Uterus (tissue), 4 donors: ENCODE data around the gene TIGAR. TPM values are rescaled to one million over a fixed set of nuclear protein-coding genes. Genes with fewer than 3 reads are reported as not detected.

Experiments
- DNase-seq, 2 donors: peaks; one replicate each; pipeline ENCODE4 v3.0.0-alpha.2; 2019 to 2020
- H3K27ac ChIP-seq, 2 donors: fragments of 200-600 bp; sonication (generic); 1 replicate in 1 of 2; 2 replicates in 1 of 2; pipeline ENCODE4 v1.5.1; 2016 to 2018
- H3K27me3 ChIP-seq, 2 donors: fragments of 200-600 bp; sonication (generic); one replicate each; pipeline ENCODE4 v1.5.1; 2018 to 2019; ENCODE audit warnings: control low read depth in 1 of 2
- H3K36me3 ChIP-seq, 2 donors: fragments of 200-600 bp; sonication (generic); one replicate each; pipeline ENCODE4 v1.5.1; 2019; ENCODE audit warnings: control low read depth in 1 of 2
- H3K4me1 ChIP-seq, 2 donors: fragments of 200-600 bp; sonication (generic); one replicate each; pipeline ENCODE4 v1.5.1; 2018 to 2019; ENCODE audit warnings: control low read depth in 1 of 2
- H3K4me3 ChIP-seq, 2 donors: fragments of 200-600 bp; sonication (generic); 1 replicate in 1 of 2; 2 replicates in 1 of 2; pipeline ENCODE4 v1.5.1; 2018 to 2019; ENCODE audit warnings: mild to moderate bottlenecking in 1 of 2
- H3K9me3 ChIP-seq, 2 donors: fragments of 200-600 bp; sonication (generic); one replicate each; pipeline ENCODE4 v1.5.1; 2019; ENCODE audit warnings: control low read depth in 1 of 2
- POLR2A ChIP-seq, 2 donors: fragments of 450-650 bp; IDR thresholded peaks; one replicate each; pipeline ENCODE4 v1.6.1; 2016; ENCODE audit warnings: antibody characterized with exemption in 2 of 2, mild to moderate bottlenecking in 1 of 2, moderate library complexity in 1 of 2
- intact Hi-C: fragments of 100-400 bp; cut with DNase I; formaldehyde crosslinking; loops from one replicate; pipeline ENCODE4 v1.15.1; 2023; ENCODE audit warnings: low total_unique reads
- total RNA-seq, 4 donors: library from RNA; depleted of rRNA in 3 of 4; stranded (reverse); fragments of >200 nt in 3 of 4; gene quantifications; one replicate each; pipeline versions ENCODE4 v1.1.0 to v1.2.4, GENCODE V29; 2014 to 2023
- TF ChIP-seq, protein P1 (sequence below), 4 experiments: fragments of 200-600 bp in 2 of 4; fragments of 450-650 bp in 2 of 4; sonication (generic) in 2 of 4; IDR thresholded peaks; one replicate each; pipeline ENCODE4 v1.5.1; 2016 to 2019; ENCODE audit warnings: antibody characterized with exemption in 4 of 4, mild to moderate bottlenecking in 2 of 4, moderate library complexity in 1 of 4
- donor health status: DM: yes; HTN: yes; CAD: no.

Gene TIGAR
- total RNA-seq, 4 donors from 2014 or later, result 0.26 to 10.6 (median 2.3) TPM

DNA sequence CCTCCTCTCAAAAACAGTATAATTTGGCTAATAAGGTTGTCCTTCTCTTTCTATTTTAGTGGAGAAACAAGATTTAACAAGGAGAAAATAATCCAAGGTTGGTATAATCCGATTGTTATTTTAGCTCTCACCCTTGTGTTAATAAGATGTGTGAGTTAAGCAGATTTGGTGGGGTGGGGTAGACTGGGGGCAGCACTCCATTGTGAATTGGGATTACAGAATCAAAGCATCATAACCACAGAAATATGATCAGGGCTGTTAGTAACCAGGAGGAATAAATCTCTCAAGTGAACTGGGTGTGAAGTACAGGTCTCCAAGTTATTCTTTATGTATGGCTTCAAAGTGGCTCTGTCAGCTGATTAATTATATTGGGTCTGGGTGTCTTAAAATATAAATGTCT lies 10.2 kb downstream of the TIGAR start:
- intact Hi-C loops, result no loop called here
- no peaks in the 10 kb centered on the region for H3K9me3 ChIP-seq
- no peak overlapping the region for H3K4me3 ChIP-seq
- TF ChIP-seq POLR2A (IDR thresholded peaks at IDR 0.05), result no peak
- TF ChIP-seq, protein P1, sequence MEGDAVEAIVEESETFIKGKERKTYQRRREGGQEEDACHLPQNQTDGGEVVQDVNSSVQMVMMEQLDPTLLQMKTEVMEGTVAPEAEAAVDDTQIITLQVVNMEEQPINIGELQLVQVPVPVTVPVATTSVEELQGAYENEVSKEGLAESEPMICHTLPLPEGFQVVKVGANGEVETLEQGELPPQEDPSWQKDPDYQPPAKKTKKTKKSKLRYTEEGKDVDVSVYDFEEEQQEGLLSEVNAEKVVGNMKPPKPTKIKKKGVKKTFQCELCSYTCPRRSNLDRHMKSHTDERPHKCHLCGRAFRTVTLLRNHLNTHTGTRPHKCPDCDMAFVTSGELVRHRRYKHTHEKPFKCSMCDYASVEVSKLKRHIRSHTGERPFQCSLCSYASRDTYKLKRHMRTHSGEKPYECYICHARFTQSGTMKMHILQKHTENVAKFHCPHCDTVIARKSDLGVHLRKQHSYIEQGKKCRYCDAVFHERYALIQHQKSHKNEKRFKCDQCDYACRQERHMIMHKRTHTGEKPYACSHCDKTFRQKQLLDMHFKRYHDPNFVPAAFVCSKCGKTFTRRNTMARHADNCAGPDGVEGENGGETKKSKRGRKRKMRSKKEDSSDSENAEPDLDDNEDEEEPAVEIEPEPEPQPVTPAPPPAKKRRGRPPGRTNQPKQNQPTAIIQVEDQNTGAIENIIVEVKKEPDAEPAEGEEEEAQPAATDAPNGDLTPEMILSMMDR (IDR thresholded peaks at IDR 0.05), result no peak
- no peaks in the 10 kb centered on the region for H3K36me3 ChIP-seq
- H3K4me1 ChIP-seq, result no peaks in the 10 kb centered on the region
- DNase-seq, result no peak
- H3K27me3 ChIP-seq, result no peaks in the 10 kb centered on the region
- H3K27ac ChIP-seq, result no peak overlapping the region

DNA sequence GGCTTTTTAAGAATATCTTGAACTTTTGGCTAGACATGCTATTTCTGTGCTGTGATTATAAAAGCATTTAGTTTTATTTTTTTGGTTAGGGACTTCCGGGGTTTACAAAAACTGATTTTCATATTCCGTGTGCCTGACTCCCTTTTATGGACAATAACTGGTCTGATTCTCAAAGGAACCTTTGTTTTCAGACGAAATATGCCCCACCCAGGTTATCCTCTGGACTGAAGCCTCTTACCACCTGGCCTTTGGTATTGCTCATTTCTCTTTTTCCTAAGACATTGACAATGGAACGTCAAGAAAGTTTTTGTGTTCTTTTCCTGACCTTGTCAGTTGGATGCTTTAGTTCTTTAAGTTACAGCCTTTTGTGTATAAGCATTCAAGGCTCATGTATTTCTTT lies 10.8 kb downstream of the TIGAR start:
- no peak for TF ChIP-seq POLR2A (IDR thresholded peaks at IDR 0.05)
- TF ChIP-seq, protein P1 (IDR thresholded peaks at IDR 0.05), result no peak
- H3K27me3 ChIP-seq, result no peaks in the 10 kb centered on the region
- intact Hi-C loops, result no loop called here
- no peaks in the 10 kb centered on the region for H3K36me3 ChIP-seq
- no peaks in the 10 kb centered on the region for H3K4me1 ChIP-seq
- H3K4me3 ChIP-seq, result no peak overlapping the region
- no peak for DNase-seq
- H3K27ac ChIP-seq, result no peak overlapping the region
- H3K9me3 ChIP-seq, result no peaks in the 10 kb centered on the region

DNA sequence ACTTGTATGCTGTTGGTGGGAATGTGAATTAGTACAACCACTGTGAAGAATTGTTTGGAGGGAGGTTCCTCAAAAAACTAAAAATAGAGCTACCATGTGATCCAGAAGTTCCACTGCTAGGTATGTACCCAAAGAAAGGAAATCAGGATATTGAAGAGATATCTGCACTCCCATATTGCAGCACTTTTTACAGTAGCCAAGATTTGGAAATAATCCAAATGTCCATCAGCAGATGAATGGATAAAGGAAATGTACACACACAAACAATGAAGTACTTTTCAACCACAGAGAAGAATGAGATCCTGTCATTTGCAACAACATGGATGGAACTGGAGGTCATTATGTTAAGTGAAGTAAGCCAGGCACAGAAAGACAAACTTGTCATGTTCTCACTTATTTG lies 25.9 kb downstream of the TIGAR start:
- no peaks in the 10 kb centered on the region for H3K4me1 ChIP-seq
- TF ChIP-seq POLR2A (IDR thresholded peaks at IDR 0.05), result no peak
- TF ChIP-seq, protein P1 (IDR thresholded peaks at IDR 0.05), result no peak
- no peaks in the 10 kb centered on the region for H3K9me3 ChIP-seq
- H3K4me3 ChIP-seq, result no peak overlapping the region
- no peaks in the 10 kb centered on the region for H3K36me3 ChIP-seq
- intact Hi-C loops, result no loop called here
- no peak overlapping the region for H3K27ac ChIP-seq
- H3K27me3 ChIP-seq, result no peaks in the 10 kb centered on the region
- DNase-seq, result no peak

DNA sequence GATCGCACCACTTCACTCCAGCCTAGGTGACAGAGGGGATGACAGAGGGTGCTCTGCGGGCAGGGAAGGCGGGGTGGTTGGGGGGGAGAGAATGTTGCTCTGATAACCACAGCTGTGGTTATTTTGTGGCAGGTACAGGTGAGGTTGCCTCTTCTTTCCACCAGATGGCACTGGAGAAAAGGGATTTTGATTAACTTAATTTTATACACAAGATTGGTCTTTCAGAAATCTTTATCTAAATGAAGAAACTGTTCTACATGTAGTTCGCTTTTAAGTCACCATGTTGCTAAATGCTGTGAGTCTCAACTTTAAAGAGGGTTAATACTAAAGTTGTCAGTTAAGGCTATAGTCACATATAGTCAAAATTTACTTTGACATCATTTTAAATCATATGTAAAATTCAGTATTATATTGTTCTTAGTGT lies 32.8 kb downstream of the TIGAR start:
- no peak for TF ChIP-seq POLR2A (IDR thresholded peaks at IDR 0.05)
- TF ChIP-seq, protein P1 (IDR thresholded peaks at IDR 0.05), result peak in 3 of 4 experiments; percentile 11 to 30 (median 28)
- no peaks in the 10 kb centered on the region for H3K4me1 ChIP-seq
- H3K27me3 ChIP-seq, result no peaks in the 10 kb centered on the region
- no peaks in the 10 kb centered on the region for H3K9me3 ChIP-seq
- no peaks in the 10 kb centered on the region for H3K36me3 ChIP-seq
- no peak for DNase-seq
- intact Hi-C loops, result no loop called here
- no peak overlapping the region for H3K4me3 ChIP-seq
- no peak overlapping the region for H3K27ac ChIP-seq

- intact Hi-C loops, result no loop called here
- no peak for DNase-seq
- no peaks in the 10 kb centered on the region for H3K9me3 ChIP-seq
- no peaks in the 10 kb centered on the region for H3K4me1 ChIP-seq
- no peak overlapping the region for H3K4me3 ChIP-seq
- TF ChIP-seq, protein P1 (IDR thresholded peaks at IDR 0.05), result no peak
- no peak for TF ChIP-seq POLR2A (IDR thresholded peaks at IDR 0.05)
- no peaks in the 10 kb centered on the region for H3K36me3 ChIP-seq
- H3K27ac ChIP-seq, result no peak overlapping the region
- H3K27me3 ChIP-seq, result no peaks in the 10 kb centered on the region
Observed at GRCh38 chr12:4355156-4356040, 34.4 kb downstream of the TIGAR start.
